ENCODE data around the gene NGF. TPM values are rescaled to one million over a fixed set of nuclear protein-coding genes. Genes with fewer than 3 reads are reported as not detected.

Gene NGF
- total RNA-seq, 4 donors from 2014 or later: 1.5 to 2.3 (median 2.1) TPM

GRCh38 chr1:115331558-115332331 is 6.3 kb downstream of the NGF start:
- no peak for TF ChIP-seq CTCF (IDR thresholded peaks at IDR 0.05; ENCODE audit: low read depth)

GRCh38 chr1:115330480-115331013 is 7.5 kb downstream of the NGF start:
- TF ChIP-seq CTCF (IDR thresholded peaks at IDR 0.05; ENCODE audit: low read depth): no peak

- no peak for TF ChIP-seq CTCF (IDR thresholded peaks at IDR 0.05; ENCODE audit: low read depth)
These were observed 8.1 kb downstream of the NGF start for GRCh38 chr1:115329965-115330364.

GRCh38 chr1:115327270-115327669 is 10.8 kb downstream of the NGF start:
- TF ChIP-seq CTCF (IDR thresholded peaks at IDR 0.05; ENCODE audit: low read depth): no peak

GRCh38 chr1:115326419-115326818 is 11.6 kb downstream of the NGF start:
- TF ChIP-seq CTCF (IDR thresholded peaks at IDR 0.05; ENCODE audit: low read depth): no peak

- no peak for TF ChIP-seq CTCF (IDR thresholded peaks at IDR 0.05; ENCODE audit: low read depth)
These were observed 12.2 kb downstream of the NGF start for GRCh38 chr1:115325874-115326273.

GRCh38 chr1:115324649-115325420 is 13.2 kb downstream of the NGF start:
- no peak for TF ChIP-seq CTCF (IDR thresholded peaks at IDR 0.05; ENCODE audit: low read depth)
